HL-60/S4 treated with phorbol 12-myristate 13-acetate at 8.2 ng/mL for 4 days and 3 days (cell line): ENCODE results near the gene ZNF837.

Source experiments
- in situ Hi-C: fragments of 300-500 bp; cut with MboI; formaldehyde crosslinking; loops from 2 replicates; pipeline ENCODE4 v1.15.0; 2022; ENCODE audit warnings: low sequenced_read_pairs

ZNF837 gene

DNA sequence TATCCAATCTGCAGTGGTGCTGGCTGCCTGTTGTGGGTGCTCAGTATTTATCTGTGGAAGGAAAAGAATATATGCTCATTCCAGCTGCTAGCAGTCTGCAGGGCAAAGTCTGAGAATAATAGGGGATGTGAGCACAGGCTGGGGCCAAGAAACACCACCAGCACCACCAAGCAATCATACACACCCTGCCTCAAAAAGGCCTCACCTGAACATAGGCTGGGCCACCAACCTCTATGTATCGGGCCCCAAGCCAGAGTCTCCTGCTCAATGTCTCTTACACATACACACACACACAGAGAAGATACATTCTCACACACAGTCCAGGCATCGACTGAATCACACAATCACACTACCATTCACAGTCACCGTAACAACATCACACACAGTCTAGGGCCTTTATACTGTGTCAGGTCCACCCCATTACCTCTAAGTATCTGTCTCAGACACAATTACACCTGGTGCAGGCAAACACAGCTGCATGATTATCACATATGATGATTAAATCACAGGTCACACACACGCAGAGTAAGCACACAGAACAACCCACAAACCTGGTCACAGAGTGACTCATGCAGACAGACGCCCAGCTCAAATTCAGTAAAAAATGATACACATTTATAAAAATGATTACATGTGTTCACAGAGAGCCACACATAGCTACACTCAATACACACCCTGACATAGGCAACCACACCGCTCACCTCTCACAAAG is 55.4 kb downstream of the ZNF837 start:
- in situ Hi-C loops = no loop called here

DNA sequence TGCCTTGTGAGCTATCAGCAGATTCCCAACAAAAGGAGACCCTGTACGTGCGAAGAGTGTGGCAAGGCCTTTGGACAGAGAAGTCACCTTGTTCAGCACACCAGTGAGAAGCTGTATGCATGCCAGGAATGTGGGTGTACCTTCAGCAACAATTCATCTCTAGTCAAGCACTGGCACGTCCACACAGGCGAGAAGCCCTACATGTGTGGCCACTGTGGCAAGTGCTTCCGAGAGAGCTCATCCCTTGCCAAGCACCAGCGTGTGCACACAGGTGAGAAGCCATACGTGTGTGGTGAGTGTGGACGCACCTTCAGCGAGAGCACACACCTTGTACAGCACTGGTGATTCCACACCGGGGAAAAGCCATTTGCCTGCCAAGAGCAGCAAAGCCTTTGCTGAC is 61.6 kb downstream of the ZNF837 start:
- in situ Hi-C loops = no loop called here

DNA sequence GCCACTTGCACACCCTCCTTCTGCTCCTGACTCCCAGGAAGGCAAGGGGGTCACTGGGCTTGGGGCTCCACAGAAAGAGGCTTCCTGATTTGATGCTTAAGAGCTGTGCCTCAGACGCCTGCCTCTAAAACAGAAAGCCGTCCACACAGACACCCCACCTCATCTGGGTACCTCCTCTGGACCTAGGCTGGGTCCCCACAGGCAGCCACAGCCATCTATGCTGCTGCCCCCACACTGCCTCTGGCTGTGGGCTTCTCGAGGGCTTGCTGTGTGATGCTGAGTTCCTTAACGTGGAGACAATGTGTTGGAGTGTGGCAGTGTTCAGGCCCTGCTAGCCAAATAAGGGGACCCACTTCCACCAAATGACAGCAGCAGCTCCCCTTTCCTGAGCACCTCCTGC is 62.5 kb downstream of the ZNF837 start:
- in situ Hi-C loops = no loop called here
